Gastroesophageal sphincter (tissue), 3 donors: ENCODE results near the gene SFMBT2.

Experiments used
- CTCF ChIP-seq, 4 experiments: fragments of 200-600 bp in 2 of 4; fragments of 450-650 bp in 2 of 4; sonication (generic) in 1 of 4; IDR thresholded peaks; one replicate each; pipeline ENCODE4 v1.5.1; 2017 to 2019; ENCODE audit warnings: antibody characterized with exemption in 4 of 4, mild to moderate bottlenecking in 2 of 4, moderate library complexity in 2 of 4
- EP300 ChIP-seq: sonication (generic); formaldehyde crosslinking; IDR thresholded peaks from one replicate; pipeline ENCODE4 v1.6.1; 2017; ENCODE audit warnings: antibody characterized with exemption, mild to moderate bottlenecking
- POLR2A ChIP-seq, 2 donors: fragments of 450-650 bp; IDR thresholded peaks; one replicate each; pipeline ENCODE4 v1.6.1; 2017; ENCODE audit warnings: antibody characterized with exemption in 2 of 2, mild to moderate bottlenecking in 2 of 2, moderate library complexity in 1 of 2
- POLR2AphosphoS5 ChIP-seq: sonication (generic); formaldehyde crosslinking; IDR thresholded peaks from one replicate; pipeline ENCODE4 v1.6.1; 2017; ENCODE audit warnings: antibody characterized with exemption

DNA sequence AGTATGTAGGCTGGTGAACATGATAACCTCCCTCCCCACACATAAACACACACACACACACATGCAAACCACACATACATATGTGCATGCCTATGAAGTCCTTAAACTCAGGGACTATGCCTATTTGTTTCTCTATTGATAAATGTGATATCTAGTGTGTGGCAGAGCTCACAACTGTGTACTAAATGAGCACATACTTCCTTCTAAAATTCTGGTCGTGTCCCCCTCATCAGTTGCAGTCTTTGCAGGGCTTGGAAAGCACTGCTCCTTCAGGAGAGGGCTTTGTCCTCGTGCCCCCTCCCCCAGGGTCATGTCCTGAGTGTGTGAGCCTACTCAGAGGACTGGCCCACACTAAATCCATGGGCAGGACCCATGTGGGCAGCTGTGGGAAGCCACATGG is 94.0 kb downstream of the SFMBT2 start:
- TF ChIP-seq POLR2A (IDR thresholded peaks at IDR 0.05) (no peak), CTCF (IDR thresholded peaks at IDR 0.05) (no peak), POLR2AphosphoS5 (no peak), EP300 (no peak)
